Caco-2 (cell line): ENCODE measurements around the gene STX5. TPM values are rescaled to one million over a fixed set of nuclear protein-coding genes. Genes with fewer than 3 reads are reported as not detected.

ENCODE experiments used
- BruUV-seq: library from RNA; stranded (reverse); fragments of 400-500 nt; replicated peaks from 2 replicates; lab custom pipeline; 2021; lab: Mats Ljungman, UMichigan
- CTCF ChIA-PET: fragments of 300-600 bp; sonication (Branson Sonifier 250); formaldehyde crosslinking; loops from one replicate; lab custom pipeline; 2022; ENCODE audit warnings: antibody characterized with exemption; lab: Charles Lee
- POLR2A ChIA-PET: fragments of 300-600 bp; sonication (Branson Sonifier 250); formaldehyde crosslinking; loops from one replicate; lab custom pipeline; 2022; ENCODE audit warnings: antibody characterized with exemption; lab: Charles Lee
- DNase-seq, 2 experiments: peaks; one replicate each; pipeline versions ENCODE4 v3.0.0 to v3.0.0-alpha.2; 2020 to 2022
- H3K27me3 ChIP-seq: replicated peaks from 2 replicates; pipeline ENCODE4 v1.6.0; 2011; ENCODE audit warnings: low read length; ENCODE audit not compliant: control insufficient read depth, insufficient read depth
- H3K36me3 ChIP-seq: 2 replicates; pipeline ENCODE4 v1.5.1; 2011; ENCODE audit warnings: low read length; ENCODE audit not compliant: control insufficient read depth, insufficient read depth
- H3K4me1 ChIP-seq: fragments of 250-450 bp; sonication (Bioruptor Pico); 2 replicates; pipeline ENCODE4 v1.5.1; 2020; ENCODE audit warnings: mild to moderate bottlenecking
- H3K4me3 ChIP-seq: 2 replicates; pipeline ENCODE4 v1.5.1; 2011; ENCODE audit warnings: low read depth, mild to moderate bottlenecking, control low read depth, low read length
- H3K9me3 ChIP-seq: fragments of 250-450 bp; sonication (Bioruptor Pico); 2 replicates; pipeline ENCODE4 v1.5.1; 2020; ENCODE audit warnings: mild to moderate bottlenecking, moderate library complexity
- H3K27ac Mint-ChIP-seq: one replicate; pipeline ENCODE4 v1.8.0; 2022; ENCODE audit warnings: mixed read lengths; ENCODE audit not compliant: unreplicated experiment
- H3K27me3 Mint-ChIP-seq: one replicate; pipeline ENCODE4 v1.8.0; 2022; ENCODE audit warnings: mixed read lengths; ENCODE audit not compliant: insufficient read depth, unreplicated experiment
- H3K36me3 Mint-ChIP-seq: one replicate; pipeline ENCODE4 v1.8.0; 2022; ENCODE audit warnings: mild to moderate bottlenecking, mixed read lengths; ENCODE audit not compliant: insufficient read depth, unreplicated experiment
- H3K4me1 Mint-ChIP-seq: one replicate; pipeline ENCODE4 v1.8.0; 2022; ENCODE audit warnings: low read depth, mixed read lengths; ENCODE audit not compliant: unreplicated experiment
- H3K4me3 Mint-ChIP-seq: one replicate; pipeline ENCODE4 v1.8.0; 2022; ENCODE audit warnings: mild to moderate bottlenecking, moderate library complexity, mixed read lengths; ENCODE audit not compliant: unreplicated experiment
- H3K9me3 Mint-ChIP-seq: one replicate; pipeline ENCODE4 v1.8.0; 2022; ENCODE audit warnings: mixed read lengths; ENCODE audit not compliant: unreplicated experiment
- CTCF ChIP-seq, 2 experiments: fragments of 200-600 bp in 1 of 2; IDR thresholded peaks; 1 replicate in 1 of 2; 2 replicates in 1 of 2; pipeline versions ENCODE4 v1.5.1 to v1.8.0; 2011 to 2022; ENCODE audit warnings: antibody characterized with exemption in 1 of 2, control low read depth in 1 of 2, inconsistent platforms in 1 of 2, low read depth in 1 of 2, low read length in 1 of 2, mild to moderate bottlenecking in 1 of 2, moderate library complexity in 1 of 2; ENCODE audit not compliant: insufficient read depth in 1 of 2, severe bottlenecking in 1 of 2, unreplicated experiment in 1 of 2
- intact Hi-C: fragments of 100-400 bp; cut with micrococcal nuclease; formaldehyde crosslinking; loops from one replicate; pipeline ENCODE4 v1.10.0; 2022; ENCODE audit not compliant: unreplicated experiment
- total RNA-seq: library from RNA; stranded (reverse); gene quantifications from 2 replicates; pipeline ENCODE4 v1.2.3, GENCODE V29; 2022

STX5 gene
- total RNA-seq, 1 experiment from 2014 or later = 44.2 TPM

DNA sequence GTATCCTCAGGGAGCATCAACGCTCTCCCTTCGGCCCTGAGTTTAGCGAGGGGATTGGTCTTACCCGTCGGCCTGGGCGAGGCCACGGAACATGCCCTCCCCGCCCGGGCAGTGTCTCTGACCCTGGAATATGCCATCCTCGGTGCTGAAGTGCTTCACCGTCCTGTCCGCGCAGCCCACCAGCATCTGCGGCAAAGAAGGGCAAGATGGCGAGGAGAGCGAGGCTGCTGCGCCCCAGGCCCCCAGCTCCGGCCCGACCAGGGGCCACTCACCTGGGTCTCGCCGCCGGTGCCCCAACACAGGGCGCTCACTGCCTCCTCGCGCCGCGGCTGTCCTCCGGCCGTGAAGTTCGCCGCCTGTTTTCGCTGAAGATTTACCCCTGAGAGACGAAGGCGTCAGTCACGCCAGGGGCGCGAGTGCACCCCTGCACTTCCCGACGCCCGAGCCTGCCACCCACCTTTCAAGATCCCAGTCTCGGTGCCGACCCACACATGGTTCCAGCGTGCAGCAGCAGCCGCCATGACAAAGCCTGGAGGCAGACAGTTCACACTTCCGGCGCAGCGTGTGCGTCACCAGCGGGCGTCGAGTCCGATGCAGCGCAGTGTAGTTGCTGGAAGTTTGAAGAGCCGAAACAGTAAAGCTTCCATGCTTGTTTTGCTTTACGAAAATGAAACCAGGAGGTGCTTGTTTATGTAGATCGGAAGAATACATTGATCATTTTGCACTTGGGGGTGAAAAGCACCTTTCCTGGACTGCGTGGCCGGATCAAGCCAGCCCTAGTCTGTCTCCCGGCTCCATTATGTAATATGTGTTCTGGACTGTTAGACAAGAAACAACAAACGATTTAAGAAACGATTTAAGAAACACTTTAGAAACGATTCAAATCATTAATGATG lies 7.4 kb upstream of the STX5 start, which contains the start of gene WDR74:
WDR74 (minus strand) TSS at position 541 of the 896 bp plus-strand sequence; CDS start at position 521, 20 bp downstream.
- H3K4me3 ChIP-seq = peak within 1 kb of the TSS; percentile 99
- BruUV-seq = TSS peak; percentile 0
- Mint-ChIP-seq H3K27me3 (peaks cover 2% of the 10 kb centered on the region), H3K27ac (no peak within 1 kb of the TSS), H3K4me3 (no peak within 1 kb of the TSS), H3K9me3 (no peaks in the 10 kb centered on the region), H3K36me3 (peaks cover 47% of the 10 kb centered on the region), H3K4me1 (peaks cover 25% of the 10 kb centered on the region)
- peak; percentile 89 to 91 for DNase-seq
- peaks cover 10% of the 10 kb centered on the region; the same call in 1 of the 2 replicates for H3K36me3 ChIP-seq
- no peaks in the 10 kb centered on the region for H3K9me3 ChIP-seq
- CTCF ChIA-PET = interaction anchor here (0.7 kb wide), 1 partner anchor 12 kb away, joined by 4 read pairs; no protein-coding TSS in a partner anchor
- TF ChIP-seq CTCF (IDR thresholded peaks at IDR 0.05; ENCODE audit: insufficient read depth in 1 of 2, low read depth in 1 of 2, low read length in 1 of 2, severe bottlenecking in 1 of 2, unreplicated experiment in 1 of 2) = no peak
- intact Hi-C loops = no loop called here
- no peaks in the 10 kb centered on the region for H3K27me3 ChIP-seq
- POLR2A ChIA-PET = interaction anchor here (0.6 to 2.9 kb wide), 8 partner anchors 7 to 88 kb away, joined by 3 to 68 read pairs (median 6); partner anchors contain the start of genes STX5, TAF6L, TEX54 and ZBTB3
- no peaks in the 10 kb centered on the region for H3K4me1 ChIP-seq

- Histone ChIP-seq H3K4me3 (no peak overlapping the region), H3K9me3 (no peaks in the 10 kb centered on the region), H3K4me1 (no peaks in the 10 kb centered on the region), H3K36me3 (peaks cover 10% of the 10 kb centered on the region; the same call in 1 of the 2 replicates), H3K27me3 (no peaks in the 10 kb centered on the region)
- TF ChIP-seq CTCF (IDR thresholded peaks at IDR 0.05; ENCODE audit: insufficient read depth in 1 of 2, low read depth in 1 of 2, low read length in 1 of 2, severe bottlenecking in 1 of 2, unreplicated experiment in 1 of 2) = no peak
- ChIA-PET CTCF (no interaction called here), POLR2A (no interaction called here)
- no peak for DNase-seq
- H3K36me3 Mint-ChIP-seq = peaks cover 70% of the 10 kb centered on the region
- H3K27ac Mint-ChIP-seq = no peak overlapping the region
- no peak overlapping the region for H3K4me3 Mint-ChIP-seq
- intact Hi-C loops = no loop called here
- peaks cover 2% of the 10 kb centered on the region for H3K27me3 Mint-ChIP-seq
- BruUV-seq = no TSS peak
- no peaks in the 10 kb centered on the region for H3K9me3 Mint-ChIP-seq
- H3K4me1 Mint-ChIP-seq = peaks cover 20% of the 10 kb centered on the region
These were observed 3.5 kb upstream of the STX5 start for GRCh38 chr11:62835336-62835735.
